ENCODE data around the gene DDX39B. TPM values are rescaled to one million over a fixed set of nuclear protein-coding genes. Genes with fewer than 3 reads are reported as not detected.
"Not testable (repeated sequence)": the region's sequence is repeated elsewhere in the genome, so short reads cannot be mapped to it uniquely, and the experiment has no call there.

Gene DDX39B
- 10 to 100 TPM; 49.7 to 71.6 (median 56.2) TPM for polyA plus RNA-seq

- Mint-ChIP-seq H3K4me3 (peak within 1 kb of the TSS; percentile 98 to 99 (median 98)), H3K36me3 (peaks cover 11 to 23% (median 21%) of the 10 kb centered on the region in 3 donors), H3K4me1 (peaks cover 52 to 57% of the 10 kb centered on the region in 2 donors), H3K27me3 (ENCODE audit: low read depth in 3 of 3) (peaks cover 12 to 21% (median 15%) of the 10 kb centered on the region in 3 donors), H3K27ac (peak within 1 kb of the TSS; percentile 93 to 98 (median 95)), H3K9me3 (no peaks in the 10 kb centered on the region)
- DNase-seq, result peak; percentile 92 to 95 (median 95)
Measured at GRCh38 chr6:31541658-31542521, at the start of gene DDX39B. Gene DDX39B (minus strand): TSS chr6:31542003. CDS start chr6:31540532, 1,471 bp downstream.

GRCh38 chr6:31590691-31591090 lies 48.9 kb upstream of the DDX39B start:
- Mint-ChIP-seq H3K27me3 (ENCODE audit: low read depth in 3 of 3) (peaks cover 8 to 14% (median 14%) of the 10 kb centered on the region in 3 donors), H3K27ac (peak overlapping the region in 4 of 6 donors; percentile 32 to 80 (median 72)), H3K4me3 (peak overlapping the region in 4 of 5 donors; percentile 9 to 38 (median 35)), H3K36me3 (peaks cover 5 to 16% (median 15%) of the 10 kb centered on the region in 3 donors), H3K4me1 (peaks cover 85 to 90% of the 10 kb centered on the region in 2 donors)
- DNase-seq, H3K9me3 Mint-ChIP-seq: not testable (repeated sequence)

GRCh38 chr6:31588871-31589650 lies 47.3 kb upstream of the DDX39B start:
- peaks cover 88 to 91% of the 10 kb centered on the region in 2 donors for H3K4me1 Mint-ChIP-seq
- DNase-seq, result no peak
- peaks cover 5 to 18% (median 16%) of the 10 kb centered on the region in 3 donors for H3K36me3 Mint-ChIP-seq
- H3K27ac Mint-ChIP-seq, result peak overlapping the region in 5 of 6 donors; percentile 63 to 79 (median 67)
- no peaks in the 10 kb centered on the region for H3K9me3 Mint-ChIP-seq
- peaks cover 8 to 14% (median 14%) of the 10 kb centered on the region in 3 donors for H3K27me3 Mint-ChIP-seq (ENCODE audit: low read depth in 3 of 3)
- peak overlapping the region; percentile 26 to 57 (median 33) for H3K4me3 Mint-ChIP-seq

- Mint-ChIP-seq H3K9me3 (no peaks in the 10 kb centered on the region), H3K27me3 (ENCODE audit: low read depth in 3 of 3) (peaks cover 6 to 12% (median 9%) of the 10 kb centered on the region in 3 donors), H3K4me3 (peak overlapping the region; percentile 56 to 83 (median 80)), H3K36me3 (peaks cover 5 to 18% (median 16%) of the 10 kb centered on the region in 3 donors), H3K27ac (peak overlapping the region; percentile 89 to 91 (median 91)), H3K4me1 (peaks cover 80 to 85% of the 10 kb centered on the region in 2 donors)
- DNase-seq, result no peak
Measured at GRCh38 chr6:31587791-31588777, 46.3 kb upstream of the DDX39B start.

DNA sequence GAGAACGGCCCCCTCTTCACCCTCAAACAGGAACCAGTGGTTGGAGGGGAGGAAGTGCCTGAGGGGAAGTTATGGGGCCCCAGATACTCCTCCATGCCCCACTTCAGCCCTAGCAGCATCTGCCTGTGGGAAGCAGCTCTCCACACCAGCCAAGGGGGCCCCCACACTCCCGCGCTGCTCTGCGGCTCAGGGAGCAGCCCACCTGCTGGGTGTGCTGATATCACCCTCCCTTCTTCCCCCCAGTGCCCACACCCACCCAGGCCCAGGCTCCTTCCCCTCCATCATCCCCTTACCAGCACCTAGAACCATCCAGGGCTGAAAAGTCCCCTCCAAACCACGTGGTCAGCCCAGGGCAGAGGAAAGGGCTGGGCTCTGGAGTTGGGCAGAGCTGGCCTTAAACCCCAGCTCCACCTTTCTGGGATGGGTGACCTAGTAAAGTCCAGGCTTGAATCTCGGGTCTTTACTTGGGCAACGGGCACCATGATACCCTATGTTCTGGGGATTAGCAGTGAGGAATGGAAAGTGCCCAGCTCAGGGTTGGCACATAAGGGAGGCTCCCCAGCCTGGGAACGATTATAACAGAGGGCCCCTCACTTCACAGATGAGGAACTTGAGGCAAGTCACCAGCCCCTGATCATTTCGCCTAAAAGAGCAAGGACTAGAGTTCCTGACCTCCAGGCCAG lies 44.9 kb upstream of the DDX39B start:
- Mint-ChIP-seq H3K9me3 (no peaks in the 10 kb centered on the region), H3K4me1 (peaks cover 80 to 85% of the 10 kb centered on the region in 2 donors), H3K36me3 (peaks cover 8 to 24% (median 19%) of the 10 kb centered on the region in 3 donors), H3K27ac (peak overlapping the region; percentile 88 to 94 (median 91)), H3K4me3 (peak overlapping the region; percentile 61 to 86 (median 73)), H3K27me3 (ENCODE audit: low read depth in 3 of 3) (peaks cover 3 to 5% (median 5%) of the 10 kb centered on the region in 3 donors)
- DNase-seq, result peak in 1 of 3 donors; percentile 34

GRCh38 chr6:31586008-31586407 lies 44.2 kb upstream of the DDX39B start, which contains the start of gene LST1:
Gene LST1 (plus strand): TSS chr6:31586277. CDS start chr6:31587300, 1,023 bp downstream.
- Mint-ChIP-seq H3K27ac (peak within 1 kb of the TSS; percentile 88 to 94 (median 91)), H3K4me1 (peaks cover 80 to 84% of the 10 kb centered on the region in 2 donors), H3K36me3 (peaks cover 9 to 25% (median 23%) of the 10 kb centered on the region in 3 donors), H3K9me3 (no peaks in the 10 kb centered on the region), H3K27me3 (ENCODE audit: low read depth in 3 of 3) (peaks cover 3 to 5% (median 5%) of the 10 kb centered on the region in 3 donors), H3K4me3 (peak within 1 kb of the TSS; percentile 61 to 86 (median 73))
- no peak for DNase-seq

- peaks cover 78 to 83% of the 10 kb centered on the region in 2 donors for H3K4me1 Mint-ChIP-seq
Measured at GRCh38 chr6:31585491-31585890, 43.7 kb upstream of the DDX39B start.

DNA sequence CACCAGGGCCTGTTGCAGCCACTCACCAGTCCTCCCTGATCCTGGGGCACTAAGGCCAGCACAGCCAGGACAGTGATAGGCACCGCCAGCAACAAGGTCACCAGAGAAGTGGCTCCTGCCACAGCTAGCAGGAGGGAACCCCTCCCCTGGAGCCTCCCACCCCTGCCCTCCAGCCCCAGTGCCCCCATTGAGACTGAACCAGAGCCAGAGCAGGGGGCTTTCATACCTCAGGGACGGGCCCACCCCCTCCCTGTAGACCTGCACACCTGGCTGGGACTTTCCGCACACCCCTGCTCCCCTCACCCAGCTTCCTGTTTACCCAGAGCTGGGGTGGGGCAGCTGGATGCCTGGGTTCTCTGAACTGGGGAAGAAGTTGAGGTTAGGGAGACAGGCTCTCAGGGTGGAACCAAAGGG lies 40.4 kb upstream of the DDX39B start, which contains the start of gene LTB:
LTB (minus strand) TSS at position 195 of the 414 bp plus-strand sequence; CDS start at position 188, 7 bp downstream.
- Mint-ChIP-seq H3K9me3 (no peaks in the 10 kb centered on the region), H3K4me3 (peak within 1 kb of the TSS; percentile 96 to 100 (median 99)), H3K27ac (peak within 1 kb of the TSS; percentile 89 to 99 (median 96)), H3K4me1 (peaks cover 77 to 82% of the 10 kb centered on the region in 2 donors), H3K36me3 (peaks cover 4 to 14% (median 10%) of the 10 kb centered on the region in 3 donors), H3K27me3 (ENCODE audit: low read depth in 3 of 3) (peaks cover 0 to 4% (median 0%) of the 10 kb centered on the region in 3 donors)
- DNase-seq, result no peak

More at GRCh38 chr6:31585491-31585890, 43.7 kb upstream of the DDX39B start:
- Mint-ChIP-seq H3K9me3 (no peaks in the 10 kb centered on the region), H3K36me3 (peaks cover 9 to 25% (median 22%) of the 10 kb centered on the region in 3 donors), H3K4me3 (peak overlapping the region; percentile 61 to 86 (median 73)), H3K27me3 (ENCODE audit: low read depth in 3 of 3) (peaks cover 4 to 5% (median 5%) of the 10 kb centered on the region in 3 donors), H3K27ac (peak overlapping the region; percentile 88 to 94 (median 91))
- peak in 1 of 3 donors; percentile 50 for DNase-seq

DNA sequence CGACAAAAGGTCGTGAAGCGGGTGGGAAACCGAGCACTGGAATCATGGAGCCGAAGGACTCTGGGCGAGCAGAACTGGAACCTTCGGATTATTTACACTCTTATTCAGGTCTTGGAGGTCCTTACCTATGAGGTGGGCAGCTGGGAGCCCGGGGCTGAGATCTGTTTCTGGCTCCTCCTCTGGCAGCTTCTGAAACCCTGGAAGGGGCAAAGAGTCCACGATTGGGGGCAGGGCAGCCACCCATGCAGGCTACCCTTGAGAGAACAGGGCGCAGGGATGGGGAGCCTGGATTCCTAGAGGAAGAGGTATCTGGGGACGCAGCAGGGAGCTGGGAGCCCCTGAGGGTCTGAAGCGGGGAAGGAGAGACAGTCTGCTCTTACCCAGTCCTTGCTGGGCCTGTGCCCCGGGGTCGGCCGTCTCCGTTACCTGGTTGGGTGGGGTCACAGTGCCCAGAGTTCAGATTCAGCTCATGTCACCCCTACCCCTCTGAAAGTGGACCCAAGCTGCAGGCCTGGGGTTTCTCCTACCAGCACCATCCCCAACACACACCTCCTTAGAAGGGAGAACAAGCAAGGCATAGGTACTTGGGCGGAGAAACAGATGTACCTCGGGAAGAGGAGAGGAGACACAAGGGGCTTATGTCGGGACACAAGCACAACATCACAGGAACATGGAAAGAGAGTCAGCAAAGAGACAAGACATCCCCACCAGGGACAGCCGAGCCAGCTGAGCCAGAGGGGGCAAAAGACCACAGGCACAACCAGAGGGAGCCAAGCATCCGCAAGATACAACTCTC lies 39.8 kb upstream of the DDX39B start:
- H3K9me3 Mint-ChIP-seq, result no peaks in the 10 kb centered on the region
- peak overlapping the region; percentile 89 to 99 (median 96) for H3K27ac Mint-ChIP-seq
- peaks cover 2 to 8% (median 3%) of the 10 kb centered on the region in 3 donors for H3K27me3 Mint-ChIP-seq (ENCODE audit: low read depth in 3 of 3)
- peaks cover 77 to 82% of the 10 kb centered on the region in 2 donors for H3K4me1 Mint-ChIP-seq
- peaks cover 4 to 14% (median 13%) of the 10 kb centered on the region in 3 donors for H3K36me3 Mint-ChIP-seq
- H3K4me3 Mint-ChIP-seq, result peak overlapping the region; percentile 96 to 100 (median 99)
- DNase-seq, result peak in 1 of 3 donors; percentile 27

DNA sequence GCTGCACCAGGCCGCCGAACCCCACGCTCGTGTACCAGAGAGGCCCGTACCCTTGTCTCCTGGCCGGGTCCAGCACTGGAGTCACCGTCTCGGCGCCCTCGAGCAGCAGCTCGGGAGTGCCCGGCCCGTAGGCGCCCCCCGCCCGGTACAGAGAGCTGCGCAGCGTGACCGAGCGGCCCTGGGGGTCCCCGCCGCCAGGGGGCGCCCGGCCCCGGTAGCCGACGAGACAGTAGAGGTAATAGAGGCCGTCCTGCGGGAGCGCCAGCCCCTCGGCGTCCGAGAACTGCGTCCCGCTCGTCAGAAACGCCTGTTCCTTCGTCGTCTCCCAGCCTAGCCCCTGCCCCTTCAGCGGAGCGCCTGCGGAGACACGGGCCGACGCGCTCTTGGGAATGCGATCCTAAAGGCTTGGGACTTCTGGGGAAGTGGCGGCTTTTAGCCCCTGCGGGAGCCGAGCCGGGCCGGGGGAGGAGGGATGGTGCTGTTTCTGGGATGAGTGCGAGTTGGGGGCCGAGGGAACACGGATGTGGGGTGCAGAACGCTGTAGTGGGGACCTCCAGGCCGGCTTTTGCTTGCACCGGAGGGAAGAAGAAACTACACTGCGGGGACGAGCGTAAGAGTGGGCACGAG lies 39.1 kb upstream of the DDX39B start:
- H3K4me1 Mint-ChIP-seq, result peaks cover 77 to 82% of the 10 kb centered on the region in 2 donors
- H3K36me3 Mint-ChIP-seq, result peaks cover 10 to 14% (median 14%) of the 10 kb centered on the region in 3 donors
- no peaks in the 10 kb centered on the region for H3K9me3 Mint-ChIP-seq
- H3K27ac Mint-ChIP-seq, result peak overlapping the region; percentile 89 to 99 (median 96)
- H3K27me3 Mint-ChIP-seq (ENCODE audit: low read depth in 3 of 3), result peaks cover 2 to 8% (median 6%) of the 10 kb centered on the region in 3 donors
- H3K4me3 Mint-ChIP-seq, result peak overlapping the region; percentile 96 to 100 (median 99)
- peak; percentile 90 to 91 (median 91) for DNase-seq

DNA sequence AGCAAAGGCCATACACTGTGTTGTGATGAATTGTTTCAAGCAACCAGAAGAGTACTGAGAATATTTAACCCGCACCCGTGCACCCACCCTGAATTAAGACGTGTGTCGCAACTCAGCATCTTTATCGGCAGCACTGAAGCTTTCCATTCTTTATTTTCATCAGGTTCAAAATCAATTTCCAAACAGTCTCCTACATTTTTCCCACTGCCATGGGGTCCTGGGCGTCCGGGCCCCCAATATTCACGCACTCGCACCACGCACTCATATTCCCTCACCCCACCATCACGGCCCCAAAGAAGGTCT lies 38.6 kb upstream of the DDX39B start:
- peaks cover 10 to 14% (median 11%) of the 10 kb centered on the region in 3 donors for H3K36me3 Mint-ChIP-seq
- H3K27ac Mint-ChIP-seq, result peak overlapping the region; percentile 89 to 99 (median 96)

More for the DNA sequence above, 38.6 kb upstream of the DDX39B start:
- peaks cover 77 to 82% of the 10 kb centered on the region in 2 donors for H3K4me1 Mint-ChIP-seq
- no peak for DNase-seq
- no peaks in the 10 kb centered on the region for H3K9me3 Mint-ChIP-seq
- H3K4me3 Mint-ChIP-seq, result peak overlapping the region; percentile 96 to 100 (median 99)
- H3K27me3 Mint-ChIP-seq (ENCODE audit: low read depth in 3 of 3), result peaks cover 3 to 10% (median 8%) of the 10 kb centered on the region in 3 donors

Measured in immature natural killer cell (primary cell).